Omental fat pad (tissue), 4 donors: Measurements from ENCODE around the gene DUSP9. TPM values are rescaled to one million over a fixed set of nuclear protein-coding genes. Genes with fewer than 3 reads are reported as not detected.
"Not testable (repeated sequence)": the region's sequence is repeated elsewhere in the genome, so short reads cannot be mapped to it uniquely, and the experiment has no call there.

ENCODE experiments used
- ATAC-seq: fragments of 150-250 bp; one replicate; pipeline ENCODE4 v1.9.1; 2016; ENCODE audit warnings: mild to moderate bottlenecking, moderate library complexity; ENCODE audit not compliant: low FRiP score
- DNase-seq: peaks from one replicate; pipeline ENCODE4 v3.0.0-alpha.2; 2019; ENCODE audit warnings: low spot score
- total RNA-seq, 4 donors: library from RNA; depleted of rRNA; stranded (reverse); fragments of >200 nt; gene quantifications; one replicate each; pipeline ENCODE4 v1.1.0, GENCODE V29; 2016
- TF ChIP-seq, protein P1 (sequence below), 3 donors: fragments of 450-650 bp; IDR thresholded peaks; one replicate each; pipeline ENCODE4 v1.5.1; 2016 to 2017; ENCODE audit warnings: antibody characterized with exemption in 3 of 3, mild to moderate bottlenecking in 3 of 3, moderate library complexity in 2 of 3

DUSP9 gene
- total RNA-seq, 4 donors from 2014 or later = 0.48 to 2.3 TPM; not detected in 2

DNA sequence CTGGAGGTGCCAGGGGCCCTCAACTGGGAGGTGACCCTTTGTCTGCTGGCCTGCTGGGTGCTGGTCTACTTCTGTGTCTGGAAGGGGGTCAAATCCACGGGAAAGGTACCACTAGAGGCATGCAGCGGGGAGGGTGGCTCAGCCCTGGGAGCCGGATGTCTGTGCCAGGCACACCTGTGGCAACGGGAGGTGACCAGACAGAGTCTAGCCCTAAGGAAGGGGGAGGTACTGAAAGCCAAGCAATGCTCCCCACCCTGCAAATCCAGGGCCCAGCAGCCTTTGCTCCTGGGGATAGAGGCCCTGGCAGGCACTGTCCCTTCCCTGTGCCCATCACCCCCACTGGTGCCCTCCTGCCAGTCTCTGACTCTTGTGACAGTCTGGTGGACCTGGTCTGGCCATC, 45.0 kb downstream of the DUSP9 start:
- ATAC-seq (no peak), DNase-seq (no peak)
- TF ChIP-seq, protein P1, sequence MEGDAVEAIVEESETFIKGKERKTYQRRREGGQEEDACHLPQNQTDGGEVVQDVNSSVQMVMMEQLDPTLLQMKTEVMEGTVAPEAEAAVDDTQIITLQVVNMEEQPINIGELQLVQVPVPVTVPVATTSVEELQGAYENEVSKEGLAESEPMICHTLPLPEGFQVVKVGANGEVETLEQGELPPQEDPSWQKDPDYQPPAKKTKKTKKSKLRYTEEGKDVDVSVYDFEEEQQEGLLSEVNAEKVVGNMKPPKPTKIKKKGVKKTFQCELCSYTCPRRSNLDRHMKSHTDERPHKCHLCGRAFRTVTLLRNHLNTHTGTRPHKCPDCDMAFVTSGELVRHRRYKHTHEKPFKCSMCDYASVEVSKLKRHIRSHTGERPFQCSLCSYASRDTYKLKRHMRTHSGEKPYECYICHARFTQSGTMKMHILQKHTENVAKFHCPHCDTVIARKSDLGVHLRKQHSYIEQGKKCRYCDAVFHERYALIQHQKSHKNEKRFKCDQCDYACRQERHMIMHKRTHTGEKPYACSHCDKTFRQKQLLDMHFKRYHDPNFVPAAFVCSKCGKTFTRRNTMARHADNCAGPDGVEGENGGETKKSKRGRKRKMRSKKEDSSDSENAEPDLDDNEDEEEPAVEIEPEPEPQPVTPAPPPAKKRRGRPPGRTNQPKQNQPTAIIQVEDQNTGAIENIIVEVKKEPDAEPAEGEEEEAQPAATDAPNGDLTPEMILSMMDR (IDR thresholded peaks at IDR 0.05) = no peak

- DNase-seq (no peak), ATAC-seq (no peak)
- TF ChIP-seq, protein P1 (IDR thresholded peaks at IDR 0.05) = no peak
Observed at GRCh38 chrX:153692611-153693156, 45.7 kb downstream of the DUSP9 start.

DNA sequence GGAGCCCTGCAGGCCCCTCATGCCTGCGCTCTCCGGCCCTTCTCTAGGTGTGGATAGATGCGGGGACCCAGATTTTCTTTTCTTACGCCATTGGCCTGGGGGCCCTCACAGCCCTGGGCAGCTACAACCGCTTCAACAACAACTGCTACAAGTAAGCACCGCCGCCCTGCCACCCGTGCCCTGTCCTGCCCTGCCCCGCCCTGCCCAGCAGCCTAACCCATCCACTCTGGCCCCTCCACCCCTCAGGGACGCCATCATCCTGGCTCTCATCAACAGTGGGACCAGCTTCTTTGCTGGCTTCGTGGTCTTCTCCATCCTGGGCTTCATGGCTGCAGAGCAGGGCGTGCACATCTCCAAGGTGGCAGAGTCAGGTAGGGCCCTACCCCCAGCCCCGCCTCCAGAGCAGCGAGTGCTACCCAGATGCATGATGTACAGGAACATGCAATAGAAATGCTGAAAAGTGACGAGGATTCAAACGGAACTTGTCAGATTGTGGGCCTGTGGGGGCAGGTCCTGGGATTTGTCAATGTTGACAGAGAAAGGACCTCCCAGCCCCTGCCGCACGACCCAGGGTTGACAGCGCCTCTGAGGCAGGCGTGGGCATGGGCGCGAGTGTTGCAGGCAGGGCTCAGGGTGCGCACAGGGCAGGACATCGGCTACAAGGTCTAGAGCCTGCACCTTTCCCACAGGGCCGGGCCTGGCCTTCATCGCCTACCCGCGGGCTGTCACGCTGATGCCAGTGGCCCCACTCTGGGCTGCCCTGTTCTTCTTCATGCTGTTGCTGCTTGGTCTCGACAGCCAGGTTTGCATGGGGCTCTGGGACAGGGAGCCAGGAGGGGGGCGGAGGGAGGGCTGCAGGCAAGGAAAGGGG, 46.4 kb downstream of the DUSP9 start:
- no peak for DNase-seq
- no peak for ATAC-seq
- TF ChIP-seq, protein P1 (IDR thresholded peaks at IDR 0.05) = no peak

DNA sequence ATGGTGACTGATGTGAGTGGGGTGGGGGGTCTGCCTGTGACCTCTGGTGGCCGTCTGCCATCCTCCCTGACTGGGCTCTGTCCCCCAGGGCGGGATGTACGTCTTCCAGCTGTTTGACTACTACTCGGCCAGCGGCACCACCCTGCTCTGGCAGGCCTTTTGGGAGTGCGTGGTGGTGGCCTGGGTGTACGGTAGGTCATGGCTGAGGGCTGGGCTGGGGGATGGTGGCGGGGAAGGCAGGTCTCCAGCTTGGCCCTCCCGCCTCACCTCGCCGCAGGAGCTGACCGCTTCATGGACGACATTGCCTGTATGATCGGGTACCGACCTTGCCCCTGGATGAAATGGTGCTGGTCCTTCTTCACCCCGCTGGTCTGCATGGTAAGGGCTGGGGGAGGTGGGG, 47.3 kb downstream of the DUSP9 start:
- not testable (repeated sequence) for DNase-seq, ATAC-seq

DNA sequence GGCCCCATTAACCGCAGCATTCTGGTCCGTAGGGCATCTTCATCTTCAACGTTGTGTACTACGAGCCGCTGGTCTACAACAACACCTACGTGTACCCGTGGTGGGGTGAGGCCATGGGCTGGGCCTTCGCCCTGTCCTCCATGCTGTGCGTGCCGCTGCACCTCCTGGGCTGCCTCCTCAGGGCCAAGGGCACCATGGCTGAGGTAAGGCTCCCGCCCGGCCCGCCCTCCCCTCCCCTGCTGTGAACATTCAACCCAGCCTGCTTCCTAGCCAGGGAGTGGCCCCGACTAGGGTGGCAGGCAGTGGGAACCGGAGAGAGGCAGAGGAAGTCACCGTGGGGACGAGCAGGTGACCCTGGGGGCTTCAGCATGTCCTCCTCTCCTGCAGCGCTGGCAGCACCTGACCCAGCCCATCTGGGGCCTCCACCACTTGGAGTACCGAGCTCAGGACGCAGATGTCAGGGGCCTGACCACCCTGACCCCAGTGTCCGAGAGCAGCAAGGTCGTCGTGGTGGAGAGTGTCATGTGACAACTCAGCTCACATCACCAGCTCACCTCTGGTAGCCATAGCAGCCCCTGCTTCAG, 47.8 kb downstream of the DUSP9 start:
- ATAC-seq = no peak
- TF ChIP-seq, protein P1 (IDR thresholded peaks at IDR 0.05) = no peak
- DNase-seq = no peak

DNA sequence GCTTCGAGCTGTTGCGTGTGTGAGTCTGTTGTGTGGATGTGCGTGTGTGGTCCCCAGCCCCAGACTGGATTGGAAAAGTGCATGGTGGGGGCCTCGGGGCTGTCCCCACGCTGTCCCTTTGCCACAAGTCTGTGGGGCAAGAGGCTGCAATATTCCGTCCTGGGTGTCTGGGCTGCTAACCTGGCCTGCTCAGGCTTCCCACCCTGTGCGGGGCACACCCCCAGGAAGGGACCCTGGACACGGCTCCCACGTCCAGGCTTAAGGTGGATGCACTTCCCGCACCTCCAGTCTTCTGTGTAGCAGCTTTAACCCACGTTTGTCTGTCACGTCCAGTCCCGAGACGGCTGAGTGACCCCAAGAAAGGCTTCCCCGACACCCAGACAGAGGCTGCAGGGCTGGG, 49.1 kb downstream of the DUSP9 start:
- ATAC-seq (no peak), DNase-seq (no peak)
- TF ChIP-seq, protein P1 (IDR thresholded peaks at IDR 0.05) = no peak

GRCh38 chrX:153696538-153696937, 49.5 kb downstream of the DUSP9 start:
- ATAC-seq, DNase-seq: not testable (repeated sequence)

DNA sequence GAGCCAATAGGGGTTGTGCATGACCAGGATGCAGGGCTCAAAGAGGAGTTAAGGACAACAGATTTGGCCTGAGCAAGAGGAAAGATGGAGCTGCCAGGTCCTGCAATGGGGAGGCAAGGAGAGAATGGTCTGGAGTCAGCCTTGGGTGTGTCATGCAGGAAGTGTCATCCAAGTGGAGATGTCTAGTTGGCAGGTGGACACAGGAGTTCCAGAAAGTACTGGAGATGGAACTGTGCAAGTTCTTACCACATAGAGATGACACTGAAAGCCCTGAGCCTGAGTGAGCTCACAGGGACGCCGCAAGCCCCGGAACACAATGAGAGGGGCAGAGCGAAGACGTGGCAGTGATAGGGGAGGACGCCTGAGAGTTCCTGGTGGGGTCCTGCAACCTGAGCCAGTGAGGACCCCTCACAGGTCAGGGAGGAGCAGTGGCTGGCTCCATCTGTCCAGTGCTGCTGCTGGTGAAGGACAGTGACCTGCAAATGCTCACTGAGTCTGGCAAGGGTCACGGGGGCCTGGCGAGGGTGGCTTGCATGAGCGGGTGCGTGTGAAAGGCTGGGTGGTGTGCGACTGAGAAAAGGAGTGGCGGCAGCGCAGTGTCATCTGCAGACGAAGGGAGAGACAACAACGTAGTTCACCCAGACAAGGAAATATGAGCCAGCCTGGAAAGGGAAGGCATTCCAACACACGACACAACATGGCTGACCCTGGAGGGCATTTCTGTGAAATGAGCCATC, 50.2 kb downstream of the DUSP9 start:
- not testable (repeated sequence) for DNase-seq, ATAC-seq
